IPS DF 4.7 (cell line): ENCODE data around the gene SCD5.

Source experiments
- DNase-seq: peaks from one replicate; pipeline ENCODE4 v3.0.0-alpha.2; 2013; ENCODE audit warnings: low spot score; ENCODE audit errors: extremely low read depth

The SCD5 gene

GRCh38 chr4:82797405-82798111 is 1.0 kb downstream of the SCD5 start:
- DNase-seq, result no peak

DNA sequence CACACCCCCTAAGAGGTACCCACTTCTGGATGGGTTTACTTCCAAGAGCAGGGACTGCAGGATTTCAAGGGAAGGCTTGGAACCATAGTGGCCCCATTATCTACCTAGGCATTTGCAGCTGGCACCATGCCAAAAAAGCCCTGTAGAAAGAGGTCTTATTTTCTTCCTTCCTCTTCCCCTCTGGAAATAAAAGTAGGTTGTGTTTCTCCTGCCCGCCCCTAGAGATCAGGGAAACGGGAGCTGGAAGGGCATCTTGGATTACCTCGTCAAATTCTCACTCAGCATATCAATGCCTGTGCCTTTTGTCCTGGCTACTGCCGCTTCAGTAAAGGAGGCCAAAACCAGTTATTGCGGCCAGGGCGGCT is 1.6 kb downstream of the SCD5 start:
- DNase-seq, result no peak

GRCh38 chr4:82792912-82793649 is 5.5 kb downstream of the SCD5 start:
- DNase-seq, result no peak

- no peak for DNase-seq
Observed at GRCh38 chr4:82791179-82791578, 7.4 kb downstream of the SCD5 start.

DNA sequence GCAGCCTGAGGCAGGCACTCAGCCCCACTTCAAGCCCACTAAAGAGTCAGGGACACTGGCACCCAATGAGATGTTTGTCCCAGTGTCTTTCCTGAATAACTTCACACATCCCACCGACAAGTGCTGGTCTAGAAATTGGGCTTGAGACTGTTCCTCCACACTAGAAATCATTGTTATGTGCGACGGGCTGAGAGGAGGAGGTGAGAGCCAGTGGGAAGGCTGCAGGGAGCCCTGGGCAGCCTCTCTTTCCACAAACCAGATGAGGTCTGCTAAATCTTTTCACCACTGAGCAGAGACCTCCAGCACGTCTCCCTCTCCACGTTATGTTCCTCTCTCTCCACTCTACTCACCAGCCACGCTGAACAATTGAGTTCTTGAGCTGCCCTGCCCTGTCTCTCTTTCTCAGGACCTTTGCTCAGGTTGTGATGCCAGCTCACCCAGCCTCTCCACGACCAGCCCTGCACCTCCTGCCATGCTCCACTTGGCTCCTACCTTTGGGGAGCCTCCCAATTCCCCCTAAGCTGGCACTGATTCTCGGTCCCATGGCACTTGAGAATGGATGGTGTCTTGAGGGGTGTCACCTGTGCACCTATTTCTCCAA is 8.4 kb downstream of the SCD5 start:
- no peak for DNase-seq

DNA sequence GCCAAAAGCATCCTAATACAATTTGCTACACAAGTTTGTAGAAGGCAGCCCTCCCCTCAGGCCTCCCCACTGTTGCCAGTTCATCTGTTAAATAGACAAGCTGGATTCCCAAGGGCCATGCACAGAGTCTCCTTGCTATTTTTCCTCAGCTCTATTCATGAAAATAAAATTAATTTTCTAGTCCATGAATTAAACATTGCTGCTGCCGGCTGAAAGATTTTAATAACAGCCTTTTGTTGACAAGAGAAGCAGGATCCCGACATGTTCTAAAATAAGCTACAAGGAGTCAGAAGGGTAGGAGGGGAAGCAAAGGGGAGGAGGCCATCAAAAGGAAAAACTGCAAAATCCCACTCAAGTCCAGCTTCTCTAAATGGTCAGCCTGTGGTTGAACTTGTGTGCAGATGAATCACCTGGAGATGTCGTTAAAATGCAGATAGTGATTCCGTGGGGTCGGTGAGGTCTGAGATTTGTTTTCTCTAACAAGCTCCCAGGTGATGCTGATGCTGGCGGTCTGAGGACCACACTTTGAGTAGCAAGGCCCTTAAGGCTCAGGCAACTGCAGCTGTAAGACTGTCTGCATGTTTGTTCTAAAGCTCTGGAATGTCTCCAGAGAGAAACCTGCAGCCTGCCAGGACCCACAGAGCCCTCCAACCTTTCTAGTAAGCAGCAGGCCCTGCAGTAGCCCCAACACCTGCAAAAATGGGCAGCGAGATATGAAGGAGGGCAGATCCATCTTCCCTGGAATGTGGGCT is 9.4 kb downstream of the SCD5 start:
- DNase-seq, result no peak

- DNase-seq, result no peak
Observed at GRCh38 chr4:82787342-82787741, 11.3 kb downstream of the SCD5 start.

DNA sequence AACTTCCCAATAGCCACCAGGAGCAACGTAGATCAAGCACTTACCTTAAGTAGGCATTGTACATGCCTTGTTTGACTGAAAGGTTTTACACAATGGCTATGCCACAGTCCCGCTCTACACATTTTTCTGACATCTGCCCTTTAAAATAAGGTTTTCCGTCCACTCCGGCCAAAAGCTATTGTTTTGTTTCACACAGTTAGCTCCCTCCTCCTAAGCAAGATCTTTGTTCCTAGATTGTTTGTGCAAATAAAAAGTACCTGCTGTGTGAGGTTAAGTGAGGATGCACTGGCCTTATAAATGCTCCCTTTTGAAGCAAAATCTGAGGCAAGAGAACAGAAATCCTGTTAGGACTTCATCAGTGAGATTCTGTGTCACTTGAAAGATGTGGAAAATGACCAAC is 11.8 kb downstream of the SCD5 start:
- no peak for DNase-seq

DNA sequence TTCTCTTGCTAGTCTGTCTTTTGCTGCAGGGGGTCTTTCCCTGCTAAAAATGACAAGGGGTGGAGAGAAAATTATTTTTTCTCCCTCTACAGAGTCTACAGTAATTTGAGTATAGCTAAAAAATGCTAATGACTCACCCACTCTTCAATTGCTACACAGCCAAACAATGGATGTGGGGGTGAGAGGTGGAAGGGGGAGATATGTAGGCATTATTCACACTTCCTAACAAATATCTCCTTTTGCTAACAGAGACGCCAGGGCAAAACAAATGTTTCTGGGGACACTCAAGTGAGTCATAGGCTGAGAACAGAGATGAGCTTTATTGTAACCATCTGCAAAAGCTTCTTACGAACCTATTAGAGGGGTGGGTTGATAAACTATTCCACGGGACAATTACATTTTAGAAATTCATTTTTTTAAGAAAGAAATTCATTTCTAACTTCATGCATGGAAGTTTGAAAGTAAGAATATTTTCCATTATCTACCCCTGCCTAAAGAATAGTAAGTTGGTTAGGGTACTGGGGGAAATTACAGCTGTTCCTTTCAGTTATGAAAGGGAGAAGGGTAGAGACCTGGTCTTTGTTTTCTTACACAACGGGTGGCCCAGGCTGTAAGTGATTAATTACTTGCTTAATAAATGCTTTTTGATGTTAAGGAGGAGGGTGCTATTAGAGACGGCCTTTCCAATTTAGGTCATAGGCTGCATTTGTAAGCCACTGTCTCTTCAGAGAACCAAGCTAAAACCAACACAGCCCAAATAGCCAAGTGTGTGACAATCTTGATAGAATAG is 12.8 kb downstream of the SCD5 start:
- no peak for DNase-seq

DNA sequence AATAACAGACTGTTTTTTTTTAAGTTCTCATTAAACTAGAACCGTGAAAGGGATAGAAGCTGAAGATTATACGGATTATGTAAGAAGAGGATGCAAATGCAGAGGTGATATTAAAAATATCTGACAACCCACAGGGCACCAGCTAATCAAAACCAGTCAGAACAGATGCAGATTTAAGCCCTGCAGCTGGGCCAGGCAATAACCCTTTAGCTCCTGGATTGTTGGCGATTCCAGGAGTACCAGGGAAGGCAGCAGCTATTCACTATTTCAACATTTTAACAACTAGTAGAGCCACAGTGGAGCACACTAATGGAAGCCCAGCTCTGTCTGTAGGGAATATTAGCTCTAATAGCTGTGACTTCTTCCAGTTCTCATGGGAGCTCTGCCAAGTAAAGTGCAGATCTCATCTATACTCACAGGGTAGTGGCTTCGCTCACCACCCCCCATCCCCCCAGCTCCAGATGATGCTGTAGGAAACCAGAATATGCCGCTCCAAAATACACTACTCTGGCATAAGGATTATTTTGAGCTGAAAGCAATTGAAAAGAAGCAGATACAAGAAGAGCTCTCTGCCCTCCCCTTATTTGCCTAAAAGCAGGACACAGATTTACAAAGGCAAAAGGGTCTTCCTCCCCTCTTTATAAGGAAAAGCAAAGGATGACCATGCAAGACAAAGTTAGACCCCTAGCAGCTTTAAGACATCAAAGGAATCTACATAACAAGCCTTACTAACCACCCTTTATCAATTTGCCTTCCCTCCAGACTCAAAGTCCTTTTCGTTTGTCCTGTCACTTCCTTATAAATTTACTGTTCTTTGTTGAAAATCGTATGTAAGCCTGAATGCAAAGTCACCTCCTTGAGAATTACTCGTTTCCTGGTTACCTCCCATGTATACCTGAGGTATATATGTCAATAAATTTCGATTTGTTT is 13.7 kb downstream of the SCD5 start:
- DNase-seq, result no peak

DNA sequence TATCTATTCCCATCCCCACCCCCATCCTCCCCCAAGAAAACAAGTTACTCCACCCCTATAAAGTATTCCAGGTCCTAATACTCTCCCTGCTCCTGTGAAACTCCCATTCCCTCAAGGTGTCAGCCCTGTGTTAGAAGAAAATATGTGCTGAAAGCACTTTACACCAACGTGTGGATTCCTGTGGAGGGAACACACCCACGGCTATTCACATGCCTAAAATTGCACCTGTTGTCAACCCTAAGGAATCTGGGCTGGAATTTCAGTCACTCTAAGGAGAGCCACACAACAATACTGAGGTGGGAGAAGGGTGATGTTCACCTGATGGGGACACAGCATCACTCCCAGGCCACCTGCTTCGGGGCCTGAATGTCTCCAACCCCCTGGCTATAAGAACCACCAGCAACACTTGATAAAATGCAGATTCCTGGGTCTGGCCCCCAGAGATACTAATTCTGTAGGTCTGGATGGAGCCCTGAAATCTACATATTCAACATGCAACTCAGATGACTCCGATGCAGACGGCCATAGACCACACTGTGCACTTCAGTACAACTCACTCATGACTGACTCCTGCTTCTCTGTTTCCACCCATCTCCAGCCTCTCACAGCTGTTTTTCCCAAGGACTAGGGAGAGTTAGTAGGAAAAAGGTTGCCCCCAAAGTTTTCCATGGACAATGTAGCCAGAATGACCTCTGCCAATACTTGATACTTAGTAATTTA is 15.8 kb downstream of the SCD5 start:
- no peak for DNase-seq

DNA sequence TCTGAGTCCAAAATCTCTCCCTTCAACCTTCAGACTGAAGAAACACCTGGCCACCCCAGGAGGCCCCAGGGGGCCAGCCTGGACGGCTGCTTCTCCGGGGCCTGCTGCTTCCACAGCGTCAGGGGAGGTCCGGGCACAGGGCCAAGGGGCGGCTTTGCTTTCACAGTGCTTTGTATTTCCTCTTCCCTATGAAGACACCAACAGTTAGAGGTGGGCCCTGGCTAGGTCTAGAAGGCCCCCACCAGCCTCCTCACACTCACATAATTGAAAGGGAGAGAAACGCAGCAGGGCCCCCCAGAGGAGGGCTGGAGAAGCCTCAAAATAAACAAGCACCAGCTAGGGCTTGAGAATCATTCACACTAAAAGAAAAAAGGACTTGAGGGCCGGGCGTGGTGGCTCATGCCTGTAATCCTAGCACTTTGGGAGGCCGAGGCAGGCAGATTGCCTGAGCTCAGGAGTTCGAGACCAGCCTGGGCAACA is 17.8 kb downstream of the SCD5 start:
- no peak for DNase-seq

- DNase-seq, result no peak
Observed at GRCh38 chr4:82780170-82780751, 18.3 kb downstream of the SCD5 start.

GRCh38 chr4:82779032-82779431 is 19.6 kb downstream of the SCD5 start:
- DNase-seq, result no peak

DNA sequence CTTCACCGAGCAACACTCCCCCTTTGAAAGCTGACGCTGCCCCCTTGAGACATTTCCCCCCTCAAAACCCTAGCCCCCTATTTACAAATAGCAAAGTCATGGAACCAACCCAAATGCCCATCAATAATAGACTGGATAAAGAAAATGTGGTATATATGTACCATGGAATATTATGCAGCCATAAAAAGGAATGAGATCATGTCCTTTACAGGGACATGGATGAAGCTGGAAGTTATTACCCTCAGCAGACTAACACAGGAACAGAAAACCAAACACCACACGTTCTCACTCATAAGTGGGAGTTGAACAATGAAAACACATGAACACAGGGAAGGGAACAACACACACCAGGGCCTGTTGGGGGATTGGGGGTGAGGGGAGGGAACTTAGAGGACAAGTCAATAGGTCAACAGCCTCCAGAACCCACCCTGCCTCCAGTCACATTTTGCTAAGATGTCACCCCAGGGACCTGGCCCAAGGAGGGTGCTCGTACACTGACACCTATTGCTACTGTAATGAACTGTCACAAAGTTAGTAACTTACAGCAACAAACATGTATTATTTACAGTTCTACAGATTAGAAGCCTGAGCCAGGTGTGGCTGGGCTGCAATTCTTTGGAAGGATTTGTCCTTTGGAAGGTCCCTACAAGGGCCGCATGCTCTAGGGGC is 20.6 kb downstream of the SCD5 start:
- no peak for DNase-seq

DNA sequence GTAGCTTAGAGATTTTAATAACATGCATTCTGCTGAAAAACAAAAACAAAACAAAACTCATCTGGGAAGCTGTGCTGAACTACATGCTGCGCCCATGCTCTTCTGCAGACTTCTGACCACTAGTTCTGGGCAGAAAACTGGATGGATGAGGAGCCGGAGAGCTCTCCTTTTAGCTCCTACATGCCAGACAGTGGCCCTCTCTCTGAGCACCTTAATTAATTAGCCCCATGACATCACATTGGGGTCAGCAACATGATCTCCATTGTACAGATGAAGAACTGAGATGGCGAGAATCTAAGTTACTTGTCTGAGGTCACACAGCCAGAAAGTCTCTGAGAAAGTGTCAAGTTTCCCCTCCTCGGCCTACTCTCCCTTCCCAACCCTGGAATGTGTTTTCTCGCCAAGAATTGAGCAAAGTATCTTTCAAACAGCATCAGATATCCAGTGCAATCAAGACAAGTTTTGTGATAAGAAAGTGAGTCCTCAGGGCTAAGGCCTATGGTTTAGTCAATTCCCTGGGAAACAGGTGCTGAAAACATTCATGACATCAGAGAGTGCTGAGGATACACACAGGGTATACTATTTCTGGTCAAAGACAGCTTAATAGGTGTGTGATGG is 21.6 kb downstream of the SCD5 start:
- no peak for DNase-seq

DNA sequence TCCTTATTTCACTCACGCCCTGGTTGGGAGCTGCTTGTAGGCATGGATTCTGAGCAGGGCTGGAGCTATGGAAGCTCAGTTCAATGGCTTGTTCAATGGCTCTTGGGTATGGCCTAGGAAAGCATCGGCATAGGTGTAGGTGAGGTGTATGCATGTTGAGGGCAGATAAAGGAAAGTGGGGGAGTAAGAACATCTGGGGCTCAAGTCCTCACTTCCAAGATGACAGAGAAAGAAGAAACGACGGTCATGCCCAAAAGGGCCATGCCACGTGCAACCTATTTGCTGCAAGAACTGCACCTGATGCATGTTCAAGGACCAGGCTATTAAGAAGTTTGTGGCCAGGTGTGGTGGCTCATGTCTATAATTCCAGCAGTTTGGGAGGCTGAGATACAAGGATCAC is 23.4 kb downstream of the SCD5 start:
- DNase-seq, result no peak

GRCh38 chr4:82774711-82775171 is 23.9 kb downstream of the SCD5 start:
- DNase-seq, result no peak
